Prostate gland (tissue), 2 donors: ENCODE data around the gene FBXO30. TPM values are rescaled to one million over a fixed set of nuclear protein-coding genes. Genes with fewer than 3 reads are reported as not detected.

Experiments used
- DNase-seq: peaks from one replicate; pipeline ENCODE4 v3.0.0-alpha.2; 2019; ENCODE audit warnings: low spot score
- H3K27ac ChIP-seq, 2 donors: fragments of 200-600 bp; sonication (generic); 2 replicates each; pipeline ENCODE4 v1.5.1; 2017 to 2019
- H3K27me3 ChIP-seq: fragments of 200-600 bp; sonication (generic); replicated peaks from 2 replicates; pipeline ENCODE4 v1.5.1; 2019; ENCODE audit not compliant: insufficient read depth
- H3K36me3 ChIP-seq, 2 donors: fragments of 200-600 bp; sonication (generic); 1 replicate in 1 of 2; 2 replicates in 1 of 2; pipeline versions ENCODE4 v1.5.1 to v1.8.1; 2017 to 2019
- H3K4me1 ChIP-seq: fragments of 200-600 bp; sonication (generic); replicated peaks from 2 replicates; pipeline ENCODE4 v1.5.1; 2019
- H3K4me3 ChIP-seq, 2 donors: fragments of 200-600 bp; sonication (generic); 2 replicates each; pipeline ENCODE4 v1.5.1; 2017 to 2019
- H3K9me3 ChIP-seq: fragments of 200-600 bp; sonication (generic); 2 replicates; pipeline ENCODE4 v1.5.1; 2017
- POLR2A ChIP-seq: fragments of 450-650 bp; IDR thresholded peaks from one replicate; pipeline ENCODE4 v1.6.1; 2016; ENCODE audit warnings: antibody characterized with exemption, mild to moderate bottlenecking
- POLR2AphosphoS5 ChIP-seq: sonication (generic); formaldehyde crosslinking; IDR thresholded peaks from one replicate; pipeline ENCODE4 v1.6.1; 2017; ENCODE audit warnings: antibody characterized with exemption
- WGBS: methylation state at CpG from one replicate; pipeline ENCODE4 v1.1.5; 2018; 5-methylcytosine and 5-hydroxymethylcytosine counted together
- intact Hi-C: fragments of 100-400 bp; cut with DNase I; formaldehyde crosslinking; loops from one replicate; pipeline ENCODE4 v1.14.2; 2022
- total RNA-seq, 2 donors: library from RNA; depleted of rRNA; stranded (reverse); fragments of >200 nt; gene quantifications; one replicate each; pipeline ENCODE4 v1.1.0, GENCODE V29; 2016
- TF ChIP-seq, protein P1 (sequence below), 4 experiments: fragments of 200-600 bp in 2 of 4; fragments of 450-650 bp in 2 of 4; sonication (generic) in 2 of 4; IDR thresholded peaks; 1 replicate in 3 of 4; 2 replicates in 1 of 4; pipeline ENCODE4 v1.5.1; 2016 to 2019; ENCODE audit warnings: antibody characterized with exemption in 4 of 4, mild to moderate bottlenecking in 2 of 4, moderate library complexity in 2 of 4

FBXO30 gene
- total RNA-seq, 2 donors from 2014 or later: 6.5 to 9.6 TPM

DNA sequence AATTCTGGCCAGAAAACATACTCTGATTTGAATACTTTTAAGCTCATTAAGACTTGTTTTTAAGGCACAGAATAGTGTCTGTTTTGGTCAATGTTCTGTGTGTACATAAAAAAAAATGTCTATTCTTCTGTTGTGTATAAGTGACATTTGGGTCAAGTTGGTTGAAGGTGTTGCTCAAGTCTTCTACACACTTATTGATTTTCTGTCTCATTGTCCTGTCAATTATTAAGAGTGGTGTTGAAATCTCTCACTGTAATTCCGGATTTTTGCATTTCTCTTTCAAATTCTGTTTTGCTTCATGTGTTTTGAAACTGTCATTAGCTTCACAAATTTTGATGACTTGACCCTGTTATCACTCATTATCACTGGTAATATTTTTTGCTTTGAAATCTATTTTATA lies 41.7 kb downstream of the FBXO30 start:
- TF ChIP-seq, protein P1, sequence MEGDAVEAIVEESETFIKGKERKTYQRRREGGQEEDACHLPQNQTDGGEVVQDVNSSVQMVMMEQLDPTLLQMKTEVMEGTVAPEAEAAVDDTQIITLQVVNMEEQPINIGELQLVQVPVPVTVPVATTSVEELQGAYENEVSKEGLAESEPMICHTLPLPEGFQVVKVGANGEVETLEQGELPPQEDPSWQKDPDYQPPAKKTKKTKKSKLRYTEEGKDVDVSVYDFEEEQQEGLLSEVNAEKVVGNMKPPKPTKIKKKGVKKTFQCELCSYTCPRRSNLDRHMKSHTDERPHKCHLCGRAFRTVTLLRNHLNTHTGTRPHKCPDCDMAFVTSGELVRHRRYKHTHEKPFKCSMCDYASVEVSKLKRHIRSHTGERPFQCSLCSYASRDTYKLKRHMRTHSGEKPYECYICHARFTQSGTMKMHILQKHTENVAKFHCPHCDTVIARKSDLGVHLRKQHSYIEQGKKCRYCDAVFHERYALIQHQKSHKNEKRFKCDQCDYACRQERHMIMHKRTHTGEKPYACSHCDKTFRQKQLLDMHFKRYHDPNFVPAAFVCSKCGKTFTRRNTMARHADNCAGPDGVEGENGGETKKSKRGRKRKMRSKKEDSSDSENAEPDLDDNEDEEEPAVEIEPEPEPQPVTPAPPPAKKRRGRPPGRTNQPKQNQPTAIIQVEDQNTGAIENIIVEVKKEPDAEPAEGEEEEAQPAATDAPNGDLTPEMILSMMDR (IDR thresholded peaks at IDR 0.05): no peak
- TF ChIP-seq POLR2A (no peak), POLR2AphosphoS5 (no peak)
- no peaks in the 10 kb centered on the region for H3K4me1 ChIP-seq
- H3K4me3 ChIP-seq: no peak overlapping the region
- H3K36me3 ChIP-seq: no peaks in the 10 kb centered on the region
- intact Hi-C loops: no loop called here
- no peak for DNase-seq
- no peaks in the 10 kb centered on the region for H3K27me3 ChIP-seq
- no peak overlapping the region for H3K27ac ChIP-seq
- H3K9me3 ChIP-seq: no peaks in the 10 kb centered on the region
- 100% methylated on average over 1 of the region's 1 CpG for WGBS

DNA sequence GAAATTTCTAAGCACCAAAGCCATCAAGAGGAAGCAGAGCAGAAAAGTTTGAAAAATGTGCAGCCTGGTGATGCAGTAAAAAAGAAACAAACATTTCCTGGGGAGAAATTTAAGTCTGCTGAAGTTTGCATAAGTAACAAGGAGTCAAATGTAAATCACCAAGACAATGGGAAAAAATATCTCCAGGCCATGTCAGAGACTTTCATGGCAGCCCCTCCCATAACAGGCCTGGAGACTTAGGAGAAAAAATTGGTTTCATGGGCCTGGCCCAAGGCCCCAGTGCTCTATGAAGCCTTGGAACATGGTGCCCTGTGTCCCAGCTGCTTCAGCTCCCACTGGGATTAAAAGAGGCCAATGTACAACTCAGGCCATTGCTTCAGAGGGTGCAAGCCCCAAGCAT lies 49.1 kb downstream of the FBXO30 start:
- TF ChIP-seq POLR2A: no peak
- TF ChIP-seq, protein P1 (IDR thresholded peaks at IDR 0.05): no peak
- TF ChIP-seq POLR2AphosphoS5: no peak
- Histone ChIP-seq H3K27ac (no peak overlapping the region), H3K27me3 (no peaks in the 10 kb centered on the region), H3K36me3 (no peaks in the 10 kb centered on the region), H3K9me3 (no peaks in the 10 kb centered on the region), H3K4me3 (no peak overlapping the region), H3K4me1 (no peaks in the 10 kb centered on the region)
- intact Hi-C loops: no loop called here
- DNase-seq: no peak

DNA sequence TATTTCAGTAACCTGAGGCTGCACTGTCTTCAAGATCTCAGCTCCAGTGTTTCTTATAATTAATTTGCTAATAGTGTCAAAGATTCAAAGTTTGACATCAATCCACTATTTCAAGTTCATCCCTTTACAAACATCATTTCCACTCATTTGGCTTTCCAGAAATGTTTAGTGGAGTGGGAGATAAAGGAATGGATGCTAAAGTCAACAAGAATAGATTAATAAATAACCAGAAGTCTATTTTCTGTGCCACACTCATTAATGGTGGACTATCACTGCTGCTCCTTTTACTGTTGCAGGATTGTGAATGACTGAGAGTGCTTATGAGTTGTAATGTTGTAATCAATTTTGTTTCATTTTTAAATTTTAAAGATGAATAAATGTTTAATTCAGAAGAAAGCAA lies 50.9 kb downstream of the FBXO30 start:
- no peak overlapping the region for H3K27ac ChIP-seq
- TF ChIP-seq POLR2A (no peak), POLR2AphosphoS5 (no peak)
- TF ChIP-seq, protein P1 (IDR thresholded peaks at IDR 0.05): no peak
- no peaks in the 10 kb centered on the region for H3K27me3 ChIP-seq
- no peak overlapping the region for H3K4me3 ChIP-seq
- intact Hi-C loops: no loop called here
- no peaks in the 10 kb centered on the region for H3K4me1 ChIP-seq
- no peaks in the 10 kb centered on the region for H3K9me3 ChIP-seq
- no peak for DNase-seq
- no peaks in the 10 kb centered on the region for H3K36me3 ChIP-seq

DNA sequence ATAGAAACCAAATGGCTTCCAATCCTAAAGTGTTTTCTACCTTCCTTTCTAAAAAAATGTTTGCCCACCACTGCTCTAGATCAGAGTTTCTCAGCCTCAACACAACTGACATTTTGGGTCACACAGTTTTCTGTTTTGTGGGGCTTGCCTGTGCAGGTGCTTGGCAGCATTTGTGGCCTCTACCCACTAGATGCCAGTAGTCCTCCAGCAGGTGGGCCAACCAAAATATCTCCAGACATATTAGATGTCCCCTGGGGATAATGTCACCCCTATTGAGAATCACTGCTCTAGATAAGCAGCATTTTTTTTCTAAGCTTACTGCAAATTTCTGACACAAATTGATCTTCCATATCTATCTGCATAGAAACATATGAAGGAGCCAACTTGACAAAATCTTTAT lies 53.0 kb downstream of the FBXO30 start:
- no peaks in the 10 kb centered on the region for H3K36me3 ChIP-seq
- TF ChIP-seq, protein P1 (IDR thresholded peaks at IDR 0.05): no peak
- TF ChIP-seq POLR2A (no peak), POLR2AphosphoS5 (no peak)
- H3K27me3 ChIP-seq: no peaks in the 10 kb centered on the region
- H3K4me3 ChIP-seq: no peak overlapping the region
- intact Hi-C loops: no loop called here
- H3K4me1 ChIP-seq: no peaks in the 10 kb centered on the region
- no peak overlapping the region for H3K27ac ChIP-seq
- H3K9me3 ChIP-seq: no peaks in the 10 kb centered on the region
- DNase-seq: no peak

DNA sequence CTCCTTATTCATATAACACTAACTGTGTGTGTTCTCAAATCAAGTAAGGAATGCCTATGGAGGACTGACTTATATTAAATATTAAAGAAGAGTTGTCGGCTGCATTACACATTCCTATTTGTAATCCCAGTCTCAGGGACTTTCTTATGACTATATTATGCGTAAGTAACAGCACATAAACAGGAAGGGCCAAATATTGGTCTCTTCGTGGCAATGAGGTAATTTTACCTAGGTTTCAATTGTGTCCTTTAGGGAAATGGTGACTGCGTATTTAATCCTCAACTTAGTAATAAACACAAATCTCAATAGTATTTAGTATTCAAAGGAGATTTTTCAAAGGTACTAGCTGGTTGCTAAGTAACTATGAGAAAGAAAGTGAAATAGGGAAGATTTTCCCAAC lies 56.5 kb downstream of the FBXO30 start:
- DNase-seq: no peak
- intact Hi-C loops: no loop called here
- no peaks in the 10 kb centered on the region for H3K27me3 ChIP-seq
- 94% methylated on average over 4 of the region's 4 CpGs for WGBS
- no peak overlapping the region for H3K4me3 ChIP-seq
- H3K9me3 ChIP-seq: no peaks in the 10 kb centered on the region
- H3K36me3 ChIP-seq: no peaks in the 10 kb centered on the region
- H3K27ac ChIP-seq: no peak overlapping the region
- H3K4me1 ChIP-seq: no peaks in the 10 kb centered on the region
- TF ChIP-seq POLR2A (no peak), POLR2AphosphoS5 (no peak)
- TF ChIP-seq, protein P1 (IDR thresholded peaks at IDR 0.05): no peak
